GM21390 (cell line): Measurements from ENCODE around the gene RERG.
"Not testable (repeated sequence)": the region's sequence is repeated elsewhere in the genome, so short reads cannot be mapped to it uniquely, and the experiment has no call there.

Experiments used
- ATAC-seq: cut with Tn5 transposase; IDR thresholded peaks from one replicate; pipeline ENCODE4 v1.9.1; 2021; ENCODE audit not compliant: unreplicated experiment

The RERG gene

DNA sequence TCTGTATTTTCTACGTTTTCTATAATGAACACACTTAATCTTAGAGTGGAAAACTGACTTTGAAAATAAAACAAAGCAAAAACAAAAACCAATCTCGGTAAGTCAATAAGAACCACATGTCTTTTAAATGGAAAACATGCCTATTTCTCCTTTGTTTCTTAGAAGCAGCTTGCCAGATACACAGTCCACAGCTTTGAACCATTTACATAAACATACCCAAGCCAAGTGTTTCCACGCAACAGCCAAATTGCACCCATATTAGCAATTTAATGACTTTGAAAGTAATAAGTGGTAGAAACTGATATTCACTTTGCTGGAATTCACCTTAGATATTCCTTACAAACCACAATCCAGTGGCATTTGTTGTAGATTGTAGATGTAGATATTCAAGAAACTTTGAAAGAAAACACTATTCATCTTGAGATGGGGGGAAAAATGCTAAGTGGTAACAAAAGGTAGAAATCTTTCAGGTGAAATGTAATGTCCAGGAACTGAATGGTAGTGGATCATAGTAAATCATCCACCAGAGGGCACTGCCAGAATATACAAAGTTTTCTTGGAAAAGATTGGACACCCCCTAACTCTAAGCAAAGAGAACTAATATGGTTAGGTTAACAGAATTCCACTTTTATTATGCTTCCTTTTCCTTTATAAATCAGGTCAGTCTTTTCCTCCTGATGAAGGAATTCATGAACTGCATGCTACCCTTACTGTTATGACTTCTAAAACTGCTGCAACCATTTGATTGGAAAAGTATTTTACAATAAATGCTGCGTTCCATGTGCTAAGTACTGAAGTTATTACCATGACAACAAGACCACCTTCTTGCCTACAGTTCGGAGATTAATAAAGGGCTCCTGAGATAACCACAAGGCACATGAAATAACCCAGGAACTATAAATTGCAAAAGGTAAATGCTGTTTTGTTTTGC lies 69.8 kb downstream of the RERG start:
- ATAC-seq: no peak

GRCh38 chr12:15146585-15146984 lies 74.6 kb downstream of the RERG start:
- ATAC-seq: no peak

GRCh38 chr12:15143467-15143866 lies 77.8 kb downstream of the RERG start:
- ATAC-seq: no peak

DNA sequence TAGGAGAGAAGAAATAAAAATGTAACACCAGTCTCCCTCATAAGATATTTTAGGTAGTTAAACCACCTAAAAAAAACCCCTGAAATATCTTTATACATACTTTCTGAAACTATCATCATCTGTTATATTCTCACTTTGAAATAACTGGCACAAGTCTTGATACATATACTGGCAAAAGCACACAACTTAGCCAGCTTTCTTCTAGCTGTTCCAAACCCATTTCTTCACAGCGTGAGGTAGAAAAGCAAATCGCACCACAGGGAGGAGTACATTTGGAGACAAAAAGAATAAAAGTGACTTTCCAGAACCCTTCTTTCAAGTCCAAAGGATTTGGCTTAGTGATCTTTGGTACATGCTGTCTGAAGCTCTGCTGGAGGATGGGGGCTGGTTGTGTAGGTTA lies 78.5 kb downstream of the RERG start:
- ATAC-seq: no peak

DNA sequence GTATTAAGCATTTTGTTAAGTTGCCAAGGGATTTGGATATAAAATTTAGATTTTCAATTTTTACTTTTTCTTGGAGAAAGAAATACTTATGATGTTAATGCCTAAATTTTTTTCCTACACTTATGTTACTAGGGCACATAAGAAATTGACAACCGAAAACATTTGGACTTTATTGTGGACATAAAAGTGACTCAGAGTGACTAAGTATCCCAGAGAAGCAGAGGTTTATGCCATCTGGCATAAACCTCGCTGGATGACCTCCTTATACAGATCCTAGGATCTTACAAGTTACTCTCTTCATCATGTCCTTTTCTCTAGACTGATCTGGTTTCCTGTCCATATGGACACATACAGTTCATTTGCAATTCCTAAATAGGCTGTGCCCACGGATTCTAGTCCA lies 89.8 kb downstream of the RERG start:
- no peak for ATAC-seq

DNA sequence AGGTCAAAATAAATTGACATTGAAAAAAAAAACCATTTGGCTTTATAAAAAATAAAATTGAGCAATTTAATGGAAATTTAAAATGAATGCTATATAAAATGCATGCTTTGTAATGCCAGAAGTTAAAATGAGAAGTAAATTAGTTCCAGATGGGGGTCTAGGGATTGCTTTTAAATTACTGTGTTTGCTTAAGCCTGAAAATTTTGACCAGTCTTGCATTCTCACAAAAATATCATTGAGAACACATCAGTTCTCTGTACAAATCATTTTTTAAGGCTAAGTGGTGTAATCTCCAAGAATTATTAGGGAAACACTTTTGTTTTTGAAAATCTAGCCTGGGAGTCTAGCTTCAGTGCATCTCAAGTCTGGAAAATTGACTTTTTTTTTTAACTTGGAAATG lies 90.7 kb downstream of the RERG start:
- ATAC-seq: no peak

- no peak for ATAC-seq
Observed at GRCh38 chr12:15123401-15123800, 97.8 kb downstream of the RERG start.

GRCh38 chr12:15122344-15122743 lies 98.9 kb downstream of the RERG start:
- ATAC-seq: no peak

GRCh38 chr12:15118955-15119354 lies 102.3 kb downstream of the RERG start:
- no peak for ATAC-seq

GRCh38 chr12:15116983-15117382 lies 104.2 kb downstream of the RERG start:
- ATAC-seq: no peak

- no peak for ATAC-seq
Observed at GRCh38 chr12:15116086-15116485, 105.1 kb downstream of the RERG start.

- ATAC-seq: no peak
Observed at GRCh38 chr12:15115434-15115833, 105.8 kb downstream of the RERG start.

- ATAC-seq: no peak
Observed at GRCh38 chr12:15114501-15114900, 106.7 kb downstream of the RERG start.

DNA sequence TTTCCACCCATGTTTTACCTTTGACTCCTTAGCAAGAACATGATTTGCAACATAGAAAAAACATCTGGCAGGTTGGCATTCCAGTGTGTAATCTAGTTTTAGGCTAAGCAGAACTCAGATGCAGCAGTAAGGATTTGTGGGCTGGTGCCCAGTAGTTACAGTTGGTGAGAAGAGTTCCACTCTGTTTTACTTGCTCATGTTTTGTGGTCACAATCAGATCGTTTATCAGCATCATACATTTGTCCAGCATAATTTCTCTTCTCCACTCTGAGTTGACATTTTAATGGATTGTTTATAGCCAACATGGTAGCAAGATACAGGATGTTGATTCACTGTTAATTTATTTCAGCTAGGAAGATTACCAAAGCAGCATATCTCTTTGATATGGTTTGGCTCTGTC lies 128.4 kb downstream of the RERG start:
- no peak for ATAC-seq

DNA sequence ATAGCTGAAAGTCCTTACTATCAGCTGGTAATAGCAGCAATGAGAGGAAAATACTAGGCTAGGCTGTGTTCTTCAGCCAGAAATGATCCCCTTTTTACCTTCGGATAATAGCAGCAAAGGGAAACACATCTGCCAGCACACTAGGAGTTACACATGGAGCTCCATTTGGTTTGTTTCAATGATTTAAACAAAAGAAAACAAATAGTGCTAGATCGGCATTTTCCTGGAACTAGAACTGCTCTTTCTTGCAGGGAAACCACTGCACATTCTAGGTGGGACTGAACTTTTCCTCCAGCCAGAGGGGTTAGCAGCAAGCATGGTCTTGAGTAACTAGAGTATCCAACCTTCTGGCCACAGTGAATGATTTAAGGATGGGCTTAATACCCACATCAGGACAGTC lies 130.8 kb downstream of the RERG start:
- no peak for ATAC-seq

DNA sequence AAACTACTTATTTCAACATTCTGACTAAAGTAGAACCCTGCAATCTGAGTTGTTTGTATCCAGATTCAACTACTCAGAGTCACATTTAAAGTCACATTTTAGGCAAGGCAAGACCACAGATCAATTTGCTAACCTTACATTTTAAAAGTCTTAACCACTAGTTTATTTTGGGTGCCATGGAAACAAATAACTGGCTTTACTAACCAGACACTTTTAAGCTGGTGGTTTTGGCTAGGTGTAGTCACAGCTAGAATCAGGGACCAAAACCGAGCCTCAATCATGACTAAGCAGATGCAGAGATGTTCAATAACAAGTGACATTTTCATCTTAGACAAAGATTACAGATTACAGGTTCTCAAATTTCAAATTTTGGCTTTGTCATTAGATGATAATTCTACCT lies 133.1 kb downstream of the RERG start:
- ATAC-seq: no peak

DNA sequence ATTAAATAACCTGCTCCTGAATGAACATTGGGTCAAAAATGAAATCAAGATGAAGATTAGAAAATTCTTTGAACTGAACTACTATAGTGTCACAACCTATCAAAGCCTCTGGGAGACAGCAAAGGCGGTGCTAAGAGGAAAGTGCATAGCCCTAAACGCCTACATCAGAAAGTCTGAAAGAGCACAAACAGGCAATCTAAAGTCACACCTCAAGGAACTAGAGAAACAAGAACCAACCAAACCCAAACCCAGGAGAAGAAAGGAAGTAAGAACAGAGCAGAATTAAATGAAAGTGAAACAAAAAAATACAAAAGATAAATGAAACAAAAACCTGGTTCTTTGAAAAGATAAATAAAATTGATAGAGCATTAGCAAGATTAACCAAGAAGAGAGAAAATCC lies 143.5 kb downstream of the RERG start:
- ATAC-seq: not testable (repeated sequence)

DNA sequence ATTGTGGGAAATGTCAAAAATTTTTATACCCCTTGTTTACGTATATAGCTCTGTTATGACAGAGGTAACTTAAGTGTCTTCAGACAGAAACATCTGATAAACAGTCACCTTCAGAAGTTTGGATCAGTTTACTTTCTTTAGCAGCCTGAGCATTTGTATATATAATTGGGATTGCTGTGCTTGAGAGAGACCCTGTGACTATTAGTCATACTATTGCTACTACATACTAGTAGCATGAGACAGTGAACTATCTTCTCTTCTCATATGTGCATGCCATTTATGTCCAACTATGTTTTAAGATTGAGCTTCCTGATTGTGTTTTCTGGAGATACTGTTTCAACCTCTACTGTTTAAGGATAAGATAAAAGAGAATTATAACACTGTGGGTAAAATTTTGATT lies 146.9 kb downstream of the RERG start:
- no peak for ATAC-seq

GRCh38 chr12:15059123-15059522 lies 162.1 kb downstream of the RERG start:
- ATAC-seq: no peak
